ENCODE measurements around the gene GNRHR.

- TF ChIP-seq POLR2A (IDR thresholded peaks at IDR 0.05) (no peak), CTCF (IDR thresholded peaks at IDR 0.05) (no peak)
Measured at GRCh38 chr4:67713529-67714247, 40.5 kb downstream of the GNRHR start.
